GM18861 (cell line): Measurements from ENCODE around the gene RAB36.

Source experiments
- ATAC-seq: cut with Tn5 transposase; IDR thresholded peaks from one replicate; pipeline ENCODE4 v1.9.1; 2021; ENCODE audit not compliant: unreplicated experiment

RAB36 gene

GRCh38 chr22:23157560-23158515 is 12.6 kb downstream of the RAB36 start:
- no peak for ATAC-seq

- ATAC-seq: no peak
These were observed 13.4 kb downstream of the RAB36 start for GRCh38 chr22:23158516-23159290.

- no peak for ATAC-seq
These were observed 14.0 kb downstream of the RAB36 start for GRCh38 chr22:23159291-23159630.

- ATAC-seq: no peak
These were observed 15.8 kb downstream of the RAB36 start for GRCh38 chr22:23161029-23161428.

GRCh38 chr22:23161574-23161973 is 16.3 kb downstream of the RAB36 start:
- ATAC-seq: no peak

- ATAC-seq: no peak
These were observed 18.4 kb downstream of the RAB36 start for GRCh38 chr22:23163665-23164064.

- no peak for ATAC-seq
These were observed 18.8 kb downstream of the RAB36 start for GRCh38 chr22:23164091-23164490.

- no peak for ATAC-seq
These were observed 21.0 kb downstream of the RAB36 start for GRCh38 chr22:23166042-23166831.

- ATAC-seq: no peak
These were observed 21.8 kb downstream of the RAB36 start for GRCh38 chr22:23166841-23167616.

- no peak for ATAC-seq
These were observed 23.2 kb downstream of the RAB36 start for GRCh38 chr22:23168391-23169042.

GRCh38 chr22:23169043-23169406 is 23.7 kb downstream of the RAB36 start:
- no peak for ATAC-seq

- ATAC-seq: no peak
These were observed 30.8 kb downstream of the RAB36 start for GRCh38 chr22:23175817-23176644.

- no peak for ATAC-seq
These were observed 31.4 kb downstream of the RAB36 start for GRCh38 chr22:23176645-23177027.

GRCh38 chr22:23177197-23177596 is 31.9 kb downstream of the RAB36 start:
- no peak for ATAC-seq

- no peak for ATAC-seq
These were observed 33.4 kb downstream of the RAB36 start for GRCh38 chr22:23178512-23179254.

GRCh38 chr22:23179381-23180299 is 34.4 kb downstream of the RAB36 start:
- no peak for ATAC-seq

GRCh38 chr22:23180301-23180892 is 35.1 kb downstream of the RAB36 start, which contains the start of gene BCR:
BCR (plus strand) TSS chr22:23180509; CDS start chr22:23180961, 452 bp downstream.
- ATAC-seq: no peak
